DND-41 (cell line): ENCODE data around the gene TDRD9.

Experiments used
- CTCF ChIP-seq: IDR thresholded peaks from 2 replicates; pipeline ENCODE4 v1.5.1; 2012; ENCODE audit warnings: borderline replicate concordance, low read length, moderate library complexity, mild to moderate bottlenecking; ENCODE audit not compliant: poor library complexity, severe bottlenecking; ENCODE audit errors: extremely low read depth
- EZH2 ChIP-seq: IDR thresholded peaks from 3 replicates; pipeline ENCODE4 v1.6.1; 2012; ENCODE audit warnings: borderline replicate concordance, low read depth, mild to moderate bottlenecking, moderate library complexity, low read length, inconsistent platforms; ENCODE audit not compliant: severe bottlenecking

GRCh38 chr14:104084251-104085002, 156.2 kb downstream of the TDRD9 start:
- no peak for TF ChIP-seq CTCF
- TF ChIP-seq EZH2: no peak
